ENCODE measurements around the gene AUTS2.

AUTS2 gene

DNA sequence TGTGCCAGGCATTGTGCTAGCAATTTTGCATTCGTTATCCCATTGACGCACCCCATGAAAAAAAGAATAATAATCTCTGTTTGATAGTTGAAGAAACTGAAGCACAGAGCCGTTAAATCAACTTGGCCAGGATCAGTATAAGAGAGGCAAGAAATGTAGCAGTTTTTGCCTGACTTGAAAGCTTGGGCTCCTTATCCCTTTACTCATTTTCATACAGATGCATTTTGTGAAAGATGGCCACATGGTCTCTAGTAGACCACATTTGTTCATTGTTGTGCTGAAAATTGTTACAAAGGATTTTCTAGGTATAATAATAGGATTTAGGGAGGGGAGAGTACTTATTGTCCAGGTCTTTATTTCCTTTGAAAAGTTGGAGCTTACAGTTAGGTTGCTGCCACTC, 14.7 kb downstream of the AUTS2 start:
- H3K4me3 ChIP-seq (ENCODE audit: low read length) = no peak overlapping the region
- H3K9ac ChIP-seq (ENCODE audit: low read depth, low read length) = no peak overlapping the region
- H3K27ac ChIP-seq (ENCODE audit: low read depth, low read length) = no peak overlapping the region
- 77% methylated on average over 3 of the region's 3 CpGs for WGBS
- H3K27me3 ChIP-seq (ENCODE audit: insufficient read depth, low read length) = peaks cover 99% of the 10 kb centered on the region
- no peaks in the 10 kb centered on the region for H3K36me3 ChIP-seq (ENCODE audit: insufficient read depth, low read length)
- no peaks in the 10 kb centered on the region for H3K9me3 ChIP-seq (ENCODE audit: insufficient read depth, low read depth, low read length)
- H3K4me1 ChIP-seq (ENCODE audit: insufficient read depth, low read length) = peaks cover 48% of the 10 kb centered on the region

DNA sequence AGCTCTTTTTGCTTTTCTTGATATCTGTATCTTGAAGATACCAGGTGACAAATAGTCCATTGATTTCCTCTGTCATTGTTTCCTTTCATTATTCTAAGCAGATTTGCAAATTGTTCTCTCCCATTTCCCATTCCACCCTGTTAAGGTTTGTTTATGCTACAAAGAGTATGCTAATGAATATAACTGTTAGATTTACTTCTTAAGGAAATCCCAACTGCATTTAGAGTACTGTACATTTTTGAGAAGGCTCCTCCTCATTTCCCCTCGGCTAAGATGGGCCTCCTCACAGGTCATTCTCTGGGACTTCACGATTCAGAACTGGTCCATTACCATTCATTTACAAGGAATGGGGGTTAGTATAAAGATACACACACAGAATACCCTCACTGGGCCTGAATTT, 15.6 kb downstream of the AUTS2 start:
- no peaks in the 10 kb centered on the region for H3K36me3 ChIP-seq (ENCODE audit: insufficient read depth, low read length)
- peaks cover 99% of the 10 kb centered on the region for H3K27me3 ChIP-seq (ENCODE audit: insufficient read depth, low read length)
- no peak overlapping the region for H3K27ac ChIP-seq (ENCODE audit: low read depth, low read length)
- 25% methylated on average over 1 of the region's 2 CpGs for WGBS
- H3K9ac ChIP-seq (ENCODE audit: low read depth, low read length) = no peak overlapping the region
- no peak overlapping the region for H3K4me3 ChIP-seq (ENCODE audit: low read length)
- H3K9me3 ChIP-seq (ENCODE audit: insufficient read depth, low read depth, low read length) = no peaks in the 10 kb centered on the region
- H3K4me1 ChIP-seq (ENCODE audit: insufficient read depth, low read length) = peaks cover 49% of the 10 kb centered on the region

DNA sequence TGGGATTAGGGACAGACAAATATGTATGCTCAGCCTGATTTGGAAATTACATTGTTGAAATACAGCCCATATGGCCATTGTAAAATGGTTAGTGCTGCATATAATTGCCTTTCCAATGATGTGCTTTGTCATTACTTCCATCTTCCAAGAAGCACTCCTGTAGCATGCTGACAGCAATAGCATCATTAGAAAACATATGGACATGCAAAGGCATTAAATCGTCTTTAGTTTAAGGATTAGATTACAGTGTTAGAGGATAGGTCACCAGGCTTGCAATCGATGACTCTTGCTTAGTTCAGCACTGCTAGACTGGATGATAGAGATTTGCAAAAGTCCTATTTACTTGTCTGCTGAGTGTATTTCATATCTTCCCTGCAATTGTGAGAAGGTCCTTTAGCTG, 17.4 kb downstream of the AUTS2 start:
- H3K9ac ChIP-seq (ENCODE audit: low read depth, low read length) = no peak overlapping the region
- H3K9me3 ChIP-seq (ENCODE audit: insufficient read depth, low read depth, low read length) = no peaks in the 10 kb centered on the region
- 90% methylated on average over 2 of the region's 2 CpGs for WGBS
- peaks cover 99% of the 10 kb centered on the region for H3K27me3 ChIP-seq (ENCODE audit: insufficient read depth, low read length)
- peaks cover 44% of the 10 kb centered on the region for H3K4me1 ChIP-seq (ENCODE audit: insufficient read depth, low read length)
- H3K36me3 ChIP-seq (ENCODE audit: insufficient read depth, low read length) = no peaks in the 10 kb centered on the region
- H3K27ac ChIP-seq (ENCODE audit: low read depth, low read length) = no peak overlapping the region
- no peak overlapping the region for H3K4me3 ChIP-seq (ENCODE audit: low read length)

DNA sequence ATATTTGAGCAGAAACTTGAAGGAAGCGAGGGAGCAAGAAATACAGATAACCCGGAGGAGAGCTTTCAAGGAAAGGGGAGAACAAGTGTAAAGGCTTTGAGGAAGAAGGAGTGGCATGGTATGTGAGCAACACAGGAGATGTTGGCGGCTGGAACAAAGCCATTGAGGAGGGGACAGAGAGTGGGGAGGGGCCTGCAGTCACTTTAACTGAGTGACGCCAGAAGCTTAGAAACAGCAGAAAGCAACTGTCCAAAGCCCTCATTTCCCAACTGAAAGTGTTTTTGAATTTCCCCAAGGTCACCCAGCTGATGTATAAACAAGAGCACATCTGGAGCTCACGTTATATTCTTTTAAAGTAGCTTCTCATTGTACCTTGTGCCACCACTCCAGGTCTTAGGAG, 19.1 kb downstream of the AUTS2 start:
- Histone ChIP-seq H3K9me3 (ENCODE audit: insufficient read depth, low read depth, low read length) (no peaks in the 10 kb centered on the region), H3K9ac (ENCODE audit: low read depth, low read length) (no peak overlapping the region), H3K4me1 (ENCODE audit: insufficient read depth, low read length) (peaks cover 61% of the 10 kb centered on the region), H3K27me3 (ENCODE audit: insufficient read depth, low read length) (peaks cover 100% of the 10 kb centered on the region), H3K27ac (ENCODE audit: low read depth, low read length) (no peak overlapping the region), H3K36me3 (ENCODE audit: insufficient read depth, low read length) (no peaks in the 10 kb centered on the region), H3K4me3 (ENCODE audit: low read length) (no peak overlapping the region)
- 36% methylated on average over 5 of the region's 5 CpGs for WGBS

GRCh38 chr7:69619054-69619453, 20.8 kb downstream of the AUTS2 start:
- no CpG with 5 or more reads among the region's 1 CpG for WGBS
- peaks cover 100% of the 10 kb centered on the region for H3K27me3 ChIP-seq (ENCODE audit: insufficient read depth, low read length)

GRCh38 chr7:69619635-69620034, 21.4 kb downstream of the AUTS2 start:
- H3K4me3 ChIP-seq (ENCODE audit: low read length) = no peak overlapping the region
- H3K9ac ChIP-seq (ENCODE audit: low read depth, low read length) = no peak overlapping the region
- WGBS = 93% methylated on average over 2 of the region's 2 CpGs
- no peaks in the 10 kb centered on the region for H3K36me3 ChIP-seq (ENCODE audit: insufficient read depth, low read length)
- no peak overlapping the region for H3K27ac ChIP-seq (ENCODE audit: low read depth, low read length)
- no peaks in the 10 kb centered on the region for H3K9me3 ChIP-seq (ENCODE audit: insufficient read depth, low read depth, low read length)
- peaks cover 100% of the 10 kb centered on the region for H3K27me3 ChIP-seq (ENCODE audit: insufficient read depth, low read length)
- H3K4me1 ChIP-seq (ENCODE audit: insufficient read depth, low read length) = peaks cover 55% of the 10 kb centered on the region

More at GRCh38 chr7:69619054-69619453, 20.8 kb downstream of the AUTS2 start:
- Histone ChIP-seq H3K9me3 (ENCODE audit: insufficient read depth, low read depth, low read length) (no peaks in the 10 kb centered on the region), H3K27ac (ENCODE audit: low read depth, low read length) (no peak overlapping the region), H3K4me1 (ENCODE audit: insufficient read depth, low read length) (peaks cover 55% of the 10 kb centered on the region), H3K4me3 (ENCODE audit: low read length) (no peak overlapping the region), H3K36me3 (ENCODE audit: insufficient read depth, low read length) (no peaks in the 10 kb centered on the region), H3K9ac (ENCODE audit: low read depth, low read length) (no peak overlapping the region)

DNA sequence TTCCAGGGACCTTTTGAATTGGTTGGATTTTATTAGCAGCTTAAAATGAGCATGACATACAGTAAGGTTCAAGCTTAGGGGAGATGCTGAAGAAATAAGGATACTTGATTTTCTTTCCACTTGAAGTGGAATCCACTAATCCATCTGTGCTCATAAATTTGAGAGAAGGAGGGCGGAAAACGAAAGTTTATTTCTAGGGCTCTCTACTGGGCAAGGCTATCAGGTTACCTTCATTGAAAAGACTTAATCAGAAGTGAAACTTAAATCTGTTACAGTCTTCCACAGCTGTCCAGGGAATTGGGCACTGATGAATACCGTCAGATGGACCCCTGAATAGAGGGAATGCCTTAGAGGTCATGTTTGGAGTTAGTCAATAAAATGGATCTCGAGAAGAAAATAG, 21.8 kb downstream of the AUTS2 start:
- Histone ChIP-seq H3K27me3 (ENCODE audit: insufficient read depth, low read length) (peaks cover 100% of the 10 kb centered on the region), H3K4me3 (ENCODE audit: low read length) (no peak overlapping the region), H3K9me3 (ENCODE audit: insufficient read depth, low read depth, low read length) (no peaks in the 10 kb centered on the region), H3K36me3 (ENCODE audit: insufficient read depth, low read length) (no peaks in the 10 kb centered on the region), H3K27ac (ENCODE audit: low read depth, low read length) (no peak overlapping the region), H3K4me1 (ENCODE audit: insufficient read depth, low read length) (peaks cover 56% of the 10 kb centered on the region), H3K9ac (ENCODE audit: low read depth, low read length) (no peak overlapping the region)
- WGBS = 57% methylated on average over 4 of the region's 4 CpGs

DNA sequence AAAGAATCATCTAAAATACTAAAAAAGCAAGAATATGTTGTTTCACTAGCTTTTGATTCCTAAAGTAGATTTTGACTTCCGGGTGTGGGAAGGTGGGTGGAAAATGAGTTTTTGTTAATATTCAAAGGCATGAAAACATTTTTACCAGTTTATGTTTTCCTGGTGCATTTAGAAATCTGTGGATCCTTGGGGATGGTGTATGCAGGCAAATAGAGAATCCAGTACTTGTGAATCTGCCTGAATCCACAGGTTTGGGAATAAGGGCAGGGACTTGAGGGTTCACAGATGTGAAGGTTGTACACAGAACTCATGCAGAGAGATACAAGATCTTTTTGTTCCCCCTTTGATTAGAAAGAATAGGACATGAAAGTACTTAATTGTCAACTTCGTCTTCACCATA, 22.4 kb downstream of the AUTS2 start:
- Histone ChIP-seq H3K27ac (ENCODE audit: low read depth, low read length) (no peak overlapping the region), H3K36me3 (ENCODE audit: insufficient read depth, low read length) (no peaks in the 10 kb centered on the region), H3K4me1 (ENCODE audit: insufficient read depth, low read length) (peaks cover 60% of the 10 kb centered on the region), H3K9ac (ENCODE audit: low read depth, low read length) (no peak overlapping the region), H3K27me3 (ENCODE audit: insufficient read depth, low read length) (peaks cover 100% of the 10 kb centered on the region), H3K4me3 (ENCODE audit: low read length) (no peak overlapping the region), H3K9me3 (ENCODE audit: insufficient read depth, low read depth, low read length) (no peaks in the 10 kb centered on the region)
- 81% methylated on average over 1 of the region's 2 CpGs for WGBS

- H3K27ac ChIP-seq (ENCODE audit: low read depth, low read length) = no peak overlapping the region
- H3K36me3 ChIP-seq (ENCODE audit: insufficient read depth, low read length) = no peaks in the 10 kb centered on the region
- peaks cover 63% of the 10 kb centered on the region for H3K4me1 ChIP-seq (ENCODE audit: insufficient read depth, low read length)
- 3% methylated on average over 2 of the region's 2 CpGs for WGBS
- no peaks in the 10 kb centered on the region for H3K9me3 ChIP-seq (ENCODE audit: insufficient read depth, low read depth, low read length)
- peaks cover 100% of the 10 kb centered on the region for H3K27me3 ChIP-seq (ENCODE audit: insufficient read depth, low read length)
- no peak overlapping the region for H3K4me3 ChIP-seq (ENCODE audit: low read length)
- no peak overlapping the region for H3K9ac ChIP-seq (ENCODE audit: low read depth, low read length)
Measured at GRCh38 chr7:69622014-69622835, 23.9 kb downstream of the AUTS2 start.

DNA sequence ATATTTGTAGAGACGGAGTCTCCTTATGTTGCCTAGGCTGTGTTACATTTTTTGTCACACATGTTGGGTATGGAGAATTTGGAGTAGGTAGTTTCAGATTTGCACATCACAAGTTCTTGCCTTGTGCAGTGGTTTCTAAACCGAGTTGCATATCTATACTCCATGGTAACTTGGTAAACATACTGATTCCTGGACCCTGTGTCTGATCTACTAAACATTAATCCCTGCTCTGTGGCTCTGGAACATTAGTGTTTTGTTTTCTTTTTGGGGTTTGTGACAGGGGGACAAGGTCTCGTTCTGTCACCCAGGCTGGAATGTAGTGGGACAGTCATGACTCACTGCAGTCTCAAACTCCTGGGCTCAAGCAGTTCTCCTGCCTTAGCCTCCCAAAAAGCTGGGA, 24.7 kb downstream of the AUTS2 start:
- Histone ChIP-seq H3K4me1 (ENCODE audit: insufficient read depth, low read length) (peaks cover 57% of the 10 kb centered on the region), H3K27ac (ENCODE audit: low read depth, low read length) (no peak overlapping the region), H3K9ac (ENCODE audit: low read depth, low read length) (no peak overlapping the region), H3K4me3 (ENCODE audit: low read length) (no peak overlapping the region), H3K27me3 (ENCODE audit: insufficient read depth, low read length) (peaks cover 100% of the 10 kb centered on the region), H3K9me3 (ENCODE audit: insufficient read depth, low read depth, low read length) (no peaks in the 10 kb centered on the region), H3K36me3 (ENCODE audit: insufficient read depth, low read length) (no peaks in the 10 kb centered on the region)
- 90% methylated on average over 3 of the region's 3 CpGs for WGBS

GRCh38 chr7:69624435-69625230, 26.4 kb downstream of the AUTS2 start:
- Histone ChIP-seq H3K27ac (ENCODE audit: low read depth, low read length) (no peak overlapping the region), H3K4me3 (ENCODE audit: low read length) (no peak overlapping the region), H3K9ac (ENCODE audit: low read depth, low read length) (no peak overlapping the region), H3K9me3 (ENCODE audit: insufficient read depth, low read depth, low read length) (no peaks in the 10 kb centered on the region), H3K4me1 (ENCODE audit: insufficient read depth, low read length) (peaks cover 41% of the 10 kb centered on the region), H3K36me3 (ENCODE audit: insufficient read depth, low read length) (no peaks in the 10 kb centered on the region), H3K27me3 (ENCODE audit: insufficient read depth, low read length) (peaks cover 100% of the 10 kb centered on the region)
- 75% methylated on average over 8 of the region's 8 CpGs for WGBS
